NCI-H1417 treated with DMSO at 0.1 percent for 48 hours (cell line): ENCODE measurements around the gene SLC16A1.
"Not testable (repeated sequence)": the region's sequence is repeated elsewhere in the genome, so short reads cannot be mapped to it uniquely, and the experiment has no call there.

Source experiments
- DNase-seq: peaks from one replicate; lab custom pipeline; 2025; lab: John Stamatoyannopoulos, UW

SLC16A1 gene

GRCh38 chr1:112923959-112924349, 32.0 kb downstream of the SLC16A1 start:
- DNase-seq: no peak

DNA sequence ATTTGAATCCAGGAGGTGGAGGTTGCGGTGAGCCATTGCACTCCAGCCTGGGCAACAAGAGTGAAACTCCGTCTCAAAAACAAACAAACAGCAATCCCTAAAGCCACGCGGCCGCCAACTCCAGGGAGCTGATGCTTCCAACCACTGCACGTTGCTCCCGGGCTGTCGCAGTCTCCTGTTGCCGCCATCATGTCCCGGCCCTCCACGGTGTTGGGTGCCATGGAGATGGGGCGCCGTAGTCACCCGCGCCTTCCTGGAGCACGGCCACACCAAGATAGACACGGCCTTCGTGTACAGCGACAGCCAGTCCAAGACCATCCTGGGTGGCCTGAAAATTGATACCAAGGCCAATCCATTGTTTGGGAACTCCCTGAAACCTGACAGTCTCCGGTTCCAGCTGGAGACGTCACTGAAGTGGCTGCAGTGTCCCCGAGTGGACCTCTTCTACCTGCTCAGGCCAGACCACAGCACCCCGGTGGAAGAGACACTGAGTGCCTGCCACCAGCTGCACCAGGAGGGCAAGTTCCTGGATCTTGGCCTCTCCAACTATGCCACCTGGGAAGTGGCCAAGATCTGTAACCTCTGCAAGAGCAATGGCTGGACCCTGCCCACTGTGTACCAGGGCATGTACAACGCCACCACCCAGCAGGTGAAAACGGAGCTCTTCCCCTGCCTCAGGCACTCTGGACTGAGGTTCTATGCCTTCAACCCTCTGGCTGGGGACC, 32.6 kb downstream of the SLC16A1 start:
- DNase-seq: no peak

- DNase-seq: no peak
Measured at GRCh38 chr1:112911506-112912220, 44.3 kb downstream of the SLC16A1 start.

DNA sequence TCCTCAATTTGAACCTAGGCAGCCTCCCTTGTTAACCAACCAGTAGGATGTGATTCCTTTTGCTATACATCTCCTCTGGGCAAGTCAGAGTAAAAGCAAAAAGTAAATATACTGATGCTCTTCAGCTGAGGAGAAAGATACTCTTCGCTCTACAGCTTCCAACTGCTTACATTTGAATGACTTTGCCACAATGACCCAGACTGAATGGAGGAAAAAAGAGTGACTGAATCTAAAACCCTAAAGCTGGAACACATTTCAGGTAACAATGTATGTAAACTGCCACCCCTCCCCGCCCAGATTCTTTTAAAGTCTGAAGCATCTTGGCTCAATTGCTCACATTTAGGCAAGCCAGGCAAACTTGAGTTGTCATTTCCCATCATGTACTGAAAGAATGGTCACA, 46.1 kb downstream of the SLC16A1 start:
- no peak for DNase-seq

DNA sequence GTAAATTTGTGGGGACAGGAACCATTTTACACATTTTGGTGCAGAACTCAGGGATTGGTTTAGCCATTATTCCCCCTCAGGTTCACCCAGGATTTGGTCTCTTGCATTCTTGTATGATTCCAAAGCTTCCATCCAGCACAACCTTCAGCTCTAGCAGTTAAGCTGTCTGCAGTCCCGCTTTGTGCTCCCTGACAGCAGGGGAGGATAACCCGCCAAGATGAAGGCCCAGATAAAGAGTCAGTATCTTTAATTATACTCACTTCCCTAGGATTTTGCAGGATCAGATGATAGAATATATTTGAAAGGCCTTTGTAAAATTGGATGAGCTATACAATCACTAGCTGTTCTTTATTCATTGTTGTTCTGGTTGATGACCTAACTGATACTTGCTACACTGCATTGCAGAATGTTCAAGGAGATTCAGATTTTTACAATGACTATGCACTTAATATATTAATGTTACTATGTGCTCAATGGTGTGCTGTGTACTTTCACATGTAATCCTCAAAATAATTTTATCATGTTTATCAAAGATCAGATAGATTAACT, 49.8 kb downstream of the SLC16A1 start:
- DNase-seq: no peak

DNA sequence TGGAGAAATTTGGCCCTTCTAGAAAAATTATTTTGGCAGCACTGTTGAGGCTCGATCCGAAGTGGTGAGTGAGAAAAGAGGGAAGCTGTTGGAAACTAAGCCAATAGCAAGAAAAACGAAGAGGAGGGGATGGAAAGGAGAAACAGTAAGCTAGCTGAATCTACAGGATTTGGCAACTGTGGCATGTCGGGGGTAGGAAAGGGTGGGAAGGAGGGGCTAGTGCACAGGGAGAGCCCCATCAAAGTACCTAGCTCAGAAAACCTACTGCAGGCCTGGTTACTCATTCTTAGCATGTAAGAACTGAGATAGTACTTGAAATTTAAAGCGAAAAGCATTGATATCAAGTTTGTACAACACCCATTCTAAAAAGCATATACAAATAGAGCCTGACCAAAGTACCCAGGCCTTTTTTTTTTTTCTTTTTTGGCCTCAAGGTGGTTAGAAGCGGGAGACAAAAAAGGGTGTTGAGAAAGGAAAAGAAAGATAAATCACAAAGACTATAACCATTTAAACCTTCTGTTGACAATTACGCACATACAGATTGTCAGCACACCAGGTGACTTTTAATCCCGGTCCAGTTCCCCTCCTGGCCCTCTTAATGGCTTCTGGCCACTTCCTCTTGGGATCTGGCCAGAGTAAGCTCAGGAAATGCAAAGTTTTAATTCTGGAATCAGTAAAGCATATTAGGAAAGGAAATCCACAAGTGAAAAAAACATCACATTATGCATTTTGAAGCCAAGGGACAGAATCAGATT, 50.4 kb downstream of the SLC16A1 start:
- DNase-seq: no peak

- DNase-seq: no peak
Measured at GRCh38 chr1:112904831-112905261, 51.1 kb downstream of the SLC16A1 start.

DNA sequence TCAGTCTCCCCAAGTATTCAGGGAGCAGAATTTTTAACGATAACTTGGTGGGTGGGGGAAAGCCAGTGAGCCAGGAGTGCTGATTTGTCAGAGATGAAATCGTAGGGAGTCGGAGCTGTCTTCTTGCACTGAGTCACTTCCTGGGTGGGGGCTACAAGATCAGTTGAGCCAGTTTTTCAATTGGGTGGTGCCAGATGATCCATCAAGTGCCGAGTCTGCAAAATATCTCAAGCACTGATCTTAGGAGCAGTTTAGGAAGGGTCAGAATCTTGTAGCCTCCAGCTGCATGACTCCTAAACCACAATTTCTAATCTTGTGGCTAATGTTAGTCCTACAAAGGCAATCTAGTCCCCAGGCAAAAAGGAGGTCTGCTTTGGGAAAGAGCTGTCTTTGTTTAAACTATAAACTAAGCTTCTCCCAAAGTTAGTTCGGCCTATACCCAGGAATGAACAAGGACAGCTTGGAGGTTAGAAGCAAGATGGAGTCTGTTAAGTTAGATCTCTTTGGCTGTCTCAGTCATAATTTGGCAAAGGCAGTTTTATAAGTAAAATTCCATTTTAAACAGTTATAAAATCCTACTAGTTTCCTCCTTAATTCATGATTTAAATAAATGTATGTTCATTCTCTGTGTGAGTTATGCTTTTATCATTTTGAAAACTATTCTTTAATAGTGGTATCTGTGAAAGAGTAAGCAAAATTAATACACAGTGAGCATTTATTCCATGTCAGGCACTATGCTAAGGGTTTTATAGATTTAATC, 51.7 kb downstream of the SLC16A1 start:
- DNase-seq: no peak

GRCh38 chr1:112902221-112902620, 53.8 kb downstream of the SLC16A1 start:
- DNase-seq: no peak

DNA sequence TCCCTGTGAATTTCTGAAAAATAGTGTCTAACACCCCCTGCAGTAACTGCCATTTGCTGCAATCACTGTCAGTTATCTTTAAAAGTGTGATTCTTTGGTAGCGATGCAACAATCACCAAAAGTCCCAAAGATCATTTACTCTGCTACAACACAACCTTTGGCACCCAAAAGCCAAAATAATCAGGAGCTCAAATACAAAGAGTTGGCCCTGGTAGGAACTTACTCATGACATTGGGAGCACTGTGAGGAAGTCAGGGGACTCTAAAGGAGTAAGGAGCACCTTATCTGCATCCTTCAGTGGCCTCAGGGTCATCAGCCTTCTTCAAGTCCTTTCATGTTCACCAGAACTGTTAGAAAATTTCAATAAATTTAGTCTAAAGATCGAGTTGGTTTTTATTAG, 54.6 kb downstream of the SLC16A1 start:
- DNase-seq: no peak

DNA sequence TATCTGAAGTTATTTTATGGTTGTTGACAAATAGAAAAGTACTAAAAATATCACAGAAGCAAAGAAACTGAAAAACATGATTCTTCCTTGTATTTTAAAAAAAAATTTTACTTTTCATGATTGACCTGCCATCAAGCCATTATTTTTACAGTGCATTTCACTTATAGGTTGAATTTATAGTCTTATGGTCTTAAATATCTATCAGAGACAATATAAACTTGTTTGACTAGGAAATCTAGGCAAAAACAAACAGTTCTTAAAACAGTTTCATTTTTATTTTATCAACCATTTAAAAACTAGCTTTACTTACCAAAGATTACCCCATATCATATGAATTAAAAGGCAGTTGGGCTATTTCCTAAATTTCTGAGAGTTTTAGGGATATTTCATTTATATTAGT, 59.2 kb downstream of the SLC16A1 start:
- DNase-seq: no peak

DNA sequence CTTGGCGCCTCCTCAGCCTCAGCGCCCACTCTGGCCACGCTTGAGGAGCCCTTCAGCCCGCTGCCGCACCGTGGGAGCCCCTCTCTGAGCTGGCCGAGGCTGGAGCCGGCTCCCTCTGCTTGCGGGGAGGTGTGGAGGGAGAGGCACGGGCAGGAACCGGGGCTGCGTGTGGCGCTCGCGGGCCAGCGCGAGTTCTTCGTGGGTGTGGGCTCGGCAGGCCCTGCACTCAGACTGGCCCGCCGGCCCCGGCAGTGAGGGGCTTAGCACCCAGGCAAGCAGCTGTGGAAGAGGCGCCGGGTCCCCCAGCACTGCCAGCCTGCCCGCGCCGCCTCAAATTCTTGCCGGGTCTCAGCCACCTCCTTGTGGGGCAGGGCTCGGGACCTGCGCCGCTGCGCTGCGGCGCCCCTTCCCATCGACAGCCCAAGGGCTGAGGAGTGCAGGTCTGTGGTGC, 61.4 kb downstream of the SLC16A1 start:
- no peak for DNase-seq

- DNase-seq: no peak
Measured at GRCh38 chr1:112894010-112894292, 62.0 kb downstream of the SLC16A1 start.

DNA sequence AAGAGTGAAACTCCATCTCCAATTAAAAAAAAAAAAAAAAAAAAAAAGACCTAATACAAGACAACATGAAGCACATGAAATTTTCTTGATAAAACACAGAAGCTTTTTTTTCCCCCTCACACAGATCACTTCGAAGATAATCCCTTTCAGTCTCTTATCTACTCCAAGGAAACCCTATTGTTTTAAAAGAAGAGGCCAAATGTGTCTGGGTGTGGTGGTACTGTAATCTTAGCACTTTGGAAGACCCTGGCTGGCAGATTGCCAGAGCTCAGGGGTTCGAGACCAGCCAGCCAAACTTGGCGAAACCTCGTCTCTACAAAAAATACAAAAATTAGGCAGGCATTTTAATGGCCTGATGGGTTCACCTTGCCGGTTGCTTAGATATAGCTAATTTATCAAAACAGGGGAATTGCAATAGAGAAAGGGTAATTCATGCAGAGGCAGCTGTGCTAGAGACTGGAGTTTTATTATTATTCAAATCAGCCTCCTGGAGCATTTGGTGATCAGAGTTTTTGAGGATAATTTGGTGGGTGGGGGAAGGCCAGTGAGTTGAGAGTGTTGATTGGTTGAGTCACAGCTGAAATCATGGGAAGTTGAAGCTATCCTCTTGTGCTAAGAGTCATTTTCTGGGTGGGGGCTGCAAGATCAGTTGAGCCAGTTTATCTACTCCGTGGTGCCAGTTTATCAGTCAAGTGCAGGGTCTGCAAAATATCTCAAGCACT, 62.5 kb downstream of the SLC16A1 start:
- no peak for DNase-seq

- not testable (repeated sequence) for DNase-seq
Measured at GRCh38 chr1:112889906-112890305, 66.1 kb downstream of the SLC16A1 start.

DNA sequence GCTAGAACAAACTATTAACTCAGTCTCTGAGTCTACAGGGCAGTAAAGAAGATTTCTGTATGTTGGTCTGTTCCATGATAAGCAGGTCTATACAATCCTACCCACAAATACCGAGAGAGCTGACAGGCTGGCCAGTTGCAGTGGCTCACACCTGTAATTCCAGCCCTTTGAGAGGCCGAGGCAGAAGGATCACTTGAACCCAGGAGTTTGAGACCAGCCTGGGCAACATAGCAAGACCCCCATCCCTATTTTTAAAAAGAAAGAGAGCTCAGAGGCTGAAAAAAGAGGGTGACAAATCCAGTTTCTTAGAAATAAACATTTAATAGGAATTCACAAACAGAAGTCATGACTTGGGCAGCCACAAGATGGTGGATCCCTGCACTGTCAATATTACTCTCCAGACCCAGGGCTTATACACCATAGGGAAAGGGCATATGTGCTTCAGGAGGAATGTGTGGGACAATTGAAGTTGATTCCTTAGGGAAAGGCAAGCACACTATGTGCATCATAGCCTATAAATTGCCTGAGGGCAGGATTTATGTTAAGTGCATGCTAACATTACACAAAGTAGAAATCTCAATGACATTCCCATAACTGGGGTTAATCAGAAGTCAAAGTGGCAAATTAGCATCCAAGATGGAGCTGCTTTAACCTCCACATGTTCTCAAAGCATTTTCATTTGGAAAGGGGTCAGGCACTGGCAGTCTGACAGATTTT, 66.8 kb downstream of the SLC16A1 start:
- DNase-seq: no peak

GRCh38 chr1:112888630-112889029, 67.4 kb downstream of the SLC16A1 start:
- DNase-seq: no peak

GRCh38 chr1:112887599-112888283, 68.3 kb downstream of the SLC16A1 start:
- DNase-seq: no peak

DNA sequence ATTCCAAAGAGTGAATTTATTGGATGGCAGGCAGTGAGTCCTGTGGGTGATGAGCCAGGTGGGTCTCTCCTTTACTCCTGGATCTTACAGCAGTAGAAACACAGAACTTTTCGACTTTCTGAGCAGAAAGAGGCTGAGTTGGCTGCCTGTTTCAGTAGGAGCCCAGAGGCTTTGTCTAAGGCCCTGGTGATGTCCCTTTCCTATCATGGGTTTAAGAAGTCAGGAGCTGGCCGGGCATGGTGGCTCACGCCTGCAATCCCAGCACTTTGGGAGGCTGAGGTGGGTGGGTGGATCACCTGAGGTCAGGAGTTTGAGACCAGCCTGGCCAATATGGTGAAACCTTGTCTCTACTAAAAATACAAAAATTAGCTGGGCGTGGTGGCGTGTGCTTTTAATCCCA, 71.0 kb downstream of the SLC16A1 start:
- DNase-seq: not testable (repeated sequence)

DNA sequence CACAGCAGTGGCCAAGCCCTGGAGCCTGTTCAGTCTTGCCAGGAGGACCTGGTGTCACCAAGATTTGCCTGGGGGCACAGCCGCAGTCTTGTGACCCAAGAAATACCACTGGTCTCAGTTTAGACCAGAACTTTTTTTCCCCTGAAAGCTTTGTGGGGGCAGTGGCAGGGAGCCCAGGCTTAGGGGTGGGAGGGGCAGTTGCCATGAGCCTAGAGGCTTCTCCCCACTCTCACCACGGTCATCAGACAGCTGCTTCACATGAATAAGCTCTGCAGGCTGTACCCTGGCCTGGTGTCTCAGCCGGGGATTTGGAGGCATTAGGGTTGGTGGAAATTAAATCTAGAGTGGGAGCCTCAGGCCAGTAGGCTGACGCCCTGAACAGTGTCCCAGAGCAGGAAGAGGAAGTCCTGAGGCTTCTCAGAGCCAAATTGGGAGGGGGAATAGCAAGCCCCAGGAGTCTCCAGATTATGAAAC, 73.7 kb downstream of the SLC16A1 start:
- no peak for DNase-seq
